ENCODE measurements around the gene ST6GAL1. TPM values are rescaled to one million over a fixed set of nuclear protein-coding genes. Genes with fewer than 3 reads are reported as not detected.

Gene ST6GAL1
- total and polyA plus RNA-seq, 10 of the 15 experiments (the other 5 are each of a cell fraction or from before 2014, with no cell fraction given), result 74.2 to 248 (median 149) TPM

DNA sequence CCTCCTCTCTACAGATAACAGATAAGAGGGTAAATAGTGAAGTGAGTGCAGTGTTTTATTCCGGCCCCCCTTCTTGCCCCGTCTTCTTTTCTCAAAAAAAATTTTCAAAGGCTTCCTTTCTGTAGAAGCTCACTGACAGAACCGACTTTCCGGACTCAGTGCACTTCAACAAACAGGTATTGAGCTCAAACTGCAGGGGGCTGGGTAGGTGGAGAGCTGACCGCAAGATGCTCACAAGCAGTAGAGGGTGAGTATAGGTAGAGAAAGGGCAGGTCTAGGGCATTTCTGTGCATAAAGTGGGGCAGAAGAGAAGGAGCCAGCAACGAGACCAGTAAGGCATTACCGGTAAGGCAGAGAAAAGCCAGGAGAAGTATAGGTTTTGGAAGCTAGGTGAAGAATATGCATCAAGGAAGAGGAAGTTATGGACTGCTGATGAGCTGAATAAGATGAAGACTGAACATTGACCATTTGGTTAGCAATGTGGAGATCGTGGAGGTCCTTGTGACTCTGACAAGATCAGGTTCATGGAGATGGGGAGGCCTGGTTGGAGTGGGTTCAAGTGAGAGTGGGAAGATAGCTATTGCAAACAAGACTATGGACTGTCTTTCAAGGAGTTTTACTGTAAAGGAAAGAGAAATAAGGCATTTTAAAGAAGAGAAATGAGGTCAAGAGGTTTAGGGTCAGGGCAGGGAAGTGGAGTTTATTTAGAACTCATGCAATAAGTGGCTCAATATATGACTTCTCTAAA is 97.4 kb downstream of the ST6GAL1 start (continued):
- TF ChIP-seq, protein P1, sequence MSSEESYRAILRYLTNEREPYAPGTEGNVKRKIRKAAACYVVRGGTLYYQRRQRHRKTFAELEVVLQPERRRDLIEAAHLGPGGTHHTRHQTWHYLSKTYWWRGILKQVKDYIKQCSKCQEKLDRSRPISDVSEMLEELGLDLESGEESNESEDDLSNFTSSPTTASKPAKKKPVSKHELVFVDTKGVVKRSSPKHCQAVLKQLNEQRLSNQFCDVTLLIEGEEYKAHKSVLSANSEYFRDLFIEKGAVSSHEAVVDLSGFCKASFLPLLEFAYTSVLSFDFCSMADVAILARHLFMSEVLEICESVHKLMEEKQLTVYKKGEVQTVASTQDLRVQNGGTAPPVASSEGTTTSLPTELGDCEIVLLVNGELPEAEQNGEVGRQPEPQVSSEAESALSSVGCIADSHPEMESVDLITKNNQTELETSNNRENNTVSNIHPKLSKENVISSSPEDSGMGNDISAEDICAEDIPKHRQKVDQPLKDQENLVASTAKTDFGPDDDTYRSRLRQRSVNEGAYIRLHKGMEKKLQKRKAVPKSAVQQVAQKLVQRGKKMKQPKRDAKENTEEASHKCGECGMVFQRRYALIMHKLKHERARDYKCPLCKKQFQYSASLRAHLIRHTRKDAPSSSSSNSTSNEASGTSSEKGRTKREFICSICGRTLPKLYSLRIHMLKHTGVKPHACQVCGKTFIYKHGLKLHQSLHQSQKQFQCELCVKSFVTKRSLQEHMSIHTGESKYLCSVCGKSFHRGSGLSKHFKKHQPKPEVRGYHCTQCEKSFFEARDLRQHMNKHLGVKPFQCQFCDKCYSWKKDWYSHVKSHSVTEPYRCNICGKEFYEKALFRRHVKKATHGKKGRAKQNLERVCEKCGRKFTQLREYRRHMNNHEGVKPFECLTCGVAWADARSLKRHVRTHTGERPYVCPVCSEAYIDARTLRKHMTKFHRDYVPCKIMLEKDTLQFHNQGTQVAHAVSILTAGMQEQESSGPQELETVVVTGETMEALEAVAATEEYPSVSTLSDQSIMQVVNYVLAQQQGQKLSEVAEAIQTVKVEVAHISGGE (CRISPR knock-in tag; IDR thresholded peaks at IDR 0.05), result no peak
- TF ChIP-seq ZNF274 (IDR thresholded peaks at IDR 0.05; ENCODE audit: insufficient read depth, insufficient read length) (no peak), HDAC6 (IDR thresholded peaks at IDR 0.05; ENCODE audit: unreplicated experiment) (no peak), EED (IDR thresholded peaks at IDR 0.05; ENCODE audit: low read depth) (0 out of 2 replicates have a peak, but pooled peaks have one; percentile 52), SMAD1 (IDR thresholded peaks at IDR 0.05; ENCODE audit: low read depth, partially characterized antibody) (peak; percentile 36), ATF7 (IDR thresholded peaks at IDR 0.05; ENCODE audit: low read depth) (0 out of 2 replicates have a peak, but pooled peaks have one; percentile 13), CBX3 (IDR thresholded peaks at IDR 0.05; ENCODE audit: borderline replicate concordance, low read depth) (no peak), CBFB (IDR thresholded peaks at IDR 0.05; ENCODE audit: low read depth) (no peak), SIX5 (IDR thresholded peaks at IDR 0.05; ENCODE audit: low read depth, low read length, severe bottlenecking) (no peak), SP1 (IDR thresholded peaks at IDR 0.05; ENCODE audit: low read depth, low read length) (no peak), SMAD5 (IDR thresholded peaks at IDR 0.05; ENCODE audit: low read depth) (0 out of 2 replicates have a peak, but pooled peaks have one; percentile 22), NR2C2 (IDR thresholded peaks at IDR 0.05; ENCODE audit: borderline replicate concordance, control insufficient read depth, insufficient read length, low read depth) (no peak), WRNIP1 (IDR thresholded peaks at IDR 0.05; ENCODE audit: borderline replicate concordance, low read depth, low read length) (0 out of 2 replicates have a peak, but pooled peaks have one; percentile 65), PAX8 (IDR thresholded peaks at IDR 0.05) (no peak), BACH1 (IDR thresholded peaks at IDR 0.05; ENCODE audit: borderline replicate concordance) (no peak), MEF2B (IDR thresholded peaks at IDR 0.05; ENCODE audit: partially characterized antibody, poor library complexity, severe bottlenecking) (no peak), CBX5 (IDR thresholded peaks at IDR 0.05; ENCODE audit: low read depth) (no peak), PAX5 (IDR thresholded peaks at IDR 0.05; ENCODE audit: borderline replicate concordance, low read depth, low read length) (no peak), ZBED1 (IDR thresholded peaks at IDR 0.05; ENCODE audit: borderline replicate concordance) (peak; percentile 53; the same call in 1 of the 2 replicates)
- TF ChIP-seq, protein P2, sequence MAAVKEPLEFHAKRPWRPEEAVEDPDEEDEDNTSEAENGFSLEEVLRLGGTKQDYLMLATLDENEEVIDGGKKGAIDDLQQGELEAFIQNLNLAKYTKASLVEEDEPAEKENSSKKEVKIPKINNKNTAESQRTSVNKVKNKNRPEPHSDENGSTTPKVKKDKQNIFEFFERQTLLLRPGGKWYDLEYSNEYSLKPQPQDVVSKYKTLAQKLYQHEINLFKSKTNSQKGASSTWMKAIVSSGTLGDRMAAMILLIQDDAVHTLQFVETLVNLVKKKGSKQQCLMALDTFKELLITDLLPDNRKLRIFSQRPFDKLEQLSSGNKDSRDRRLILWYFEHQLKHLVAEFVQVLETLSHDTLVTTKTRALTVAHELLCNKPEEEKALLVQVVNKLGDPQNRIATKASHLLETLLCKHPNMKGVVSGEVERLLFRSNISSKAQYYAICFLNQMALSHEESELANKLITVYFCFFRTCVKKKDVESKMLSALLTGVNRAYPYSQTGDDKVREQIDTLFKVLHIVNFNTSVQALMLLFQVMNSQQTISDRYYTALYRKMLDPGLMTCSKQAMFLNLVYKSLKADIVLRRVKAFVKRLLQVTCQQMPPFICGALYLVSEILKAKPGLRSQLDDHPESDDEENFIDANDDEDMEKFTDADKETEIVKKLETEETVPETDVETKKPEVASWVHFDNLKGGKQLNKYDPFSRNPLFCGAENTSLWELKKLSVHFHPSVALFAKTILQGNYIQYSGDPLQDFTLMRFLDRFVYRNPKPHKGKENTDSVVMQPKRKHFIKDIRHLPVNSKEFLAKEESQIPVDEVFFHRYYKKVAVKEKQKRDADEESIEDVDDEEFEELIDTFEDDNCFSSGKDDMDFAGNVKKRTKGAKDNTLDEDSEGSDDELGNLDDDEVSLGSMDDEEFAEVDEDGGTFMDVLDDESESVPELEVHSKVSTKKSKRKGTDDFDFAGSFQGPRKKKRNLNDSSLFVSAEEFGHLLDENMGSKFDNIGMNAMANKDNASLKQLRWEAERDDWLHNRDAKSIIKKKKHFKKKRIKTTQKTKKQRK (IDR thresholded peaks at IDR 0.05; ENCODE audit: low read depth, low read length), result no peak
- TF ChIP-seq, protein P3, sequence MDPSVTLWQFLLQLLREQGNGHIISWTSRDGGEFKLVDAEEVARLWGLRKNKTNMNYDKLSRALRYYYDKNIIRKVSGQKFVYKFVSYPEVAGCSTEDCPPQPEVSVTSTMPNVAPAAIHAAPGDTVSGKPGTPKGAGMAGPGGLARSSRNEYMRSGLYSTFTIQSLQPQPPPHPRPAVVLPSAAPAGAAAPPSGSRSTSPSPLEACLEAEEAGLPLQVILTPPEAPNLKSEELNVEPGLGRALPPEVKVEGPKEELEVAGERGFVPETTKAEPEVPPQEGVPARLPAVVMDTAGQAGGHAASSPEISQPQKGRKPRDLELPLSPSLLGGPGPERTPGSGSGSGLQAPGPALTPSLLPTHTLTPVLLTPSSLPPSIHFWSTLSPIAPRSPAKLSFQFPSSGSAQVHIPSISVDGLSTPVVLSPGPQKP (IDR thresholded peaks at IDR 0.05; ENCODE audit: low read depth, low read length), result no peak
- TF ChIP-seq, protein P4, sequence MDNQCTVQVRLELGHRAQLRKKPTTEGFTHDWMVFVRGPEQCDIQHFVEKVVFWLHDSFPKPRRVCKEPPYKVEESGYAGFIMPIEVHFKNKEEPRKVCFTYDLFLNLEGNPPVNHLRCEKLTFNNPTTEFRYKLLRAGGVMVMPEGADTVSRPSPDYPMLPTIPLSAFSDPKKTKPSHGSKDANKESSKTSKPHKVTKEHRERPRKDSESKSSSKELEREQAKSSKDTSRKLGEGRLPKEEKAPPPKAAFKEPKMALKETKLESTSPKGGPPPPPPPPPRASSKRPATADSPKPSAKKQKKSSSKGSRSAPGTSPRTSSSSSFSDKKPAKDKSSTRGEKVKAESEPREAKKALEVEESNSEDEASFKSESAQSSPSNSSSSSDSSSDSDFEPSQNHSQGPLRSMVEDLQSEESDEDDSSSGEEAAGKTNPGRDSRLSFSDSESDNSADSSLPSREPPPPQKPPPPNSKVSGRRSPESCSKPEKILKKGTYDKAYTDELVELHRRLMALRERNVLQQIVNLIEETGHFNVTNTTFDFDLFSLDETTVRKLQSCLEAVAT (IDR thresholded peaks at IDR 0.05), result peak; percentile 71

All from GM12878 (cell line).